Putamen (tissue), 1 donor: ENCODE results near the gene SINHCAF.
"Not testable (repeated sequence)": the region's sequence is repeated elsewhere in the genome, so short reads cannot be mapped to it uniquely, and the experiment has no call there.

Source experiments
- DNase-seq: peaks from one replicate; pipeline ENCODE4 v3.0.0-alpha.2; 2016; ENCODE audit warnings: low spot score

The SINHCAF gene

GRCh38 chr12:31325877-31326631 is at the start of gene SINHCAF:
Gene SINHCAF, minus strand, starts transcription at chr12:31326150. Its CDS starts 27,946 bp downstream, at chr12:31298204.
- peak; percentile 97 for DNase-seq

- DNase-seq: not testable (repeated sequence)
These were observed 49.5 kb upstream of the SINHCAF start for GRCh38 chr12:31375422-31375821.

GRCh38 chr12:31371256-31371620 is 45.3 kb upstream of the SINHCAF start:
- DNase-seq: peak; percentile 34

- no peak for DNase-seq
These were observed 44.7 kb upstream of the SINHCAF start for GRCh38 chr12:31370531-31371255.

- no peak for DNase-seq
These were observed 44.0 kb upstream of the SINHCAF start for GRCh38 chr12:31369712-31370521.

- DNase-seq: no peak
These were observed 42.9 kb upstream of the SINHCAF start for GRCh38 chr12:31368666-31369361.

GRCh38 chr12:31366104-31366621 is 40.2 kb upstream of the SINHCAF start:
- DNase-seq: no peak

- no peak for DNase-seq
These were observed 37.9 kb upstream of the SINHCAF start for GRCh38 chr12:31363831-31364230.

GRCh38 chr12:31363416-31363809 is 37.5 kb upstream of the SINHCAF start:
- DNase-seq: no peak

- no peak for DNase-seq
These were observed 36.9 kb upstream of the SINHCAF start for GRCh38 chr12:31362759-31363415.

- no peak for DNase-seq
These were observed 36.3 kb upstream of the SINHCAF start for GRCh38 chr12:31362115-31362758.

- no peak for DNase-seq
These were observed 35.8 kb upstream of the SINHCAF start for GRCh38 chr12:31361730-31362114.

- no peak for DNase-seq
These were observed 29.8 kb upstream of the SINHCAF start for GRCh38 chr12:31355747-31356107.

- peak; percentile 45 for DNase-seq
These were observed 28.1 kb upstream of the SINHCAF start for GRCh38 chr12:31353750-31354708.

GRCh38 chr12:31346267-31346666 is 20.3 kb upstream of the SINHCAF start:
- no peak for DNase-seq

- no peak for DNase-seq
These were observed 17.2 kb upstream of the SINHCAF start for GRCh38 chr12:31343139-31343538.

GRCh38 chr12:31342286-31342685 is 16.3 kb upstream of the SINHCAF start:
- DNase-seq: no peak

- DNase-seq: no peak
These were observed 14.1 kb upstream of the SINHCAF start for GRCh38 chr12:31339831-31340622.

GRCh38 chr12:31337952-31338351 is 12.0 kb upstream of the SINHCAF start:
- no peak for DNase-seq
